ENCODE data around the gene PDCD10. TPM values are rescaled to one million over a fixed set of nuclear protein-coding genes. Genes with fewer than 3 reads are reported as not detected.
A peak's percentile ranks its signal among the peaks of the same experiment; 100 is the strongest.

Gene PDCD10
- total and polyA plus RNA-seq, 12 donors: 12.8 to 46.6 (median 38.1) TPM

GRCh38 chr3:167657684-167658225 is 76.9 kb downstream of the PDCD10 start:
- Histone ChIP-seq H3K27me3 (no peaks in the 10 kb centered on the region), H3K27ac (no peak overlapping the region), H3K4me1 (peaks cover 0 to 6% (median 0%) of the 10 kb centered on the region in 9 donors), H3K36me3 (no peaks in the 10 kb centered on the region), H3K4me3 (no peak overlapping the region), H3K9me3 (no peaks in the 10 kb centered on the region)
- intact Hi-C loops (cut with DNase I): no loop called here
- TF ChIP-seq CTCF (IDR thresholded peaks at IDR 0.05): no peak
- ATAC-seq: no peak
- no peak for DNase-seq
- WGBS, 2 donors: 69% methylated on average over 3 of the region's 3 CpGs

GRCh38 chr3:167656821-167657220 is 77.9 kb downstream of the PDCD10 start:
- ATAC-seq: no peak
- no peak for DNase-seq
- TF ChIP-seq CTCF (IDR thresholded peaks at IDR 0.05): no peak
- no peaks in the 10 kb centered on the region for H3K9me3 ChIP-seq
- H3K4me3 ChIP-seq: no peak overlapping the region
- no peaks in the 10 kb centered on the region for H3K27me3 ChIP-seq
- no peak overlapping the region for H3K27ac ChIP-seq
- H3K36me3 ChIP-seq: no peaks in the 10 kb centered on the region
- peaks cover 0 to 11% (median 0%) of the 10 kb centered on the region in 9 donors for H3K4me1 ChIP-seq
- intact Hi-C loops (cut with DNase I): no loop called here
- WGBS, 2 donors: 49 to 65% methylated on average over 1 of the region's 1 CpG

- no peak for TF ChIP-seq CTCF (IDR thresholded peaks at IDR 0.05)
- Histone ChIP-seq H3K4me3 (peak within 1 kb of the TSS in 1 of 10 donors; percentile 15), H3K27ac (peak within 1 kb of the TSS in 1 of 10 donors; percentile 28), H3K9me3 (no peaks in the 10 kb centered on the region), H3K27me3 (no peaks in the 10 kb centered on the region), H3K4me1 (peaks cover 0 to 11% (median 0%) of the 10 kb centered on the region in 9 donors), H3K36me3 (no peaks in the 10 kb centered on the region)
- ATAC-seq: peak in 3 of 8 donors; percentile 37 to 84 (median 78)
- DNase-seq: peak in 1 of 2 donors; percentile 8
- intact Hi-C loops (cut with DNase I): no loop called here
- 63 to 72% methylated on average over 1 of the region's 1 CpG for WGBS, 2 donors
These were observed 80.9 kb downstream of the PDCD10 start, which contains the start of gene WDR49 for GRCh38 chr3:167653760-167654159. TSS of gene WDR49 (minus strand) at chr3:167653942. CDS start at chr3:167653425, 517 bp downstream.

GRCh38 chr3:167653155-167653554 is 81.5 kb downstream of the PDCD10 start:
- 65 to 74% methylated on average over 1 of the region's 1 CpG for WGBS, 2 donors
- DNase-seq (no peak), ATAC-seq (no peak)
- Histone ChIP-seq H3K36me3 (no peaks in the 10 kb centered on the region), H3K27ac (peak overlapping the region in 1 of 10 donors; percentile 28), H3K4me3 (no peak overlapping the region), H3K9me3 (no peaks in the 10 kb centered on the region), H3K4me1 (peaks cover 0 to 11% (median 0%) of the 10 kb centered on the region in 9 donors), H3K27me3 (no peaks in the 10 kb centered on the region)
- intact Hi-C loops (cut with DNase I): no loop called here
- TF ChIP-seq CTCF (IDR thresholded peaks at IDR 0.05): no peak
